ENCODE results near the gene SRPK2.
"Not testable (repeated sequence)": the region's sequence is repeated elsewhere in the genome, so short reads cannot be mapped to it uniquely, and the experiment has no call there.

SRPK2 gene

DNA sequence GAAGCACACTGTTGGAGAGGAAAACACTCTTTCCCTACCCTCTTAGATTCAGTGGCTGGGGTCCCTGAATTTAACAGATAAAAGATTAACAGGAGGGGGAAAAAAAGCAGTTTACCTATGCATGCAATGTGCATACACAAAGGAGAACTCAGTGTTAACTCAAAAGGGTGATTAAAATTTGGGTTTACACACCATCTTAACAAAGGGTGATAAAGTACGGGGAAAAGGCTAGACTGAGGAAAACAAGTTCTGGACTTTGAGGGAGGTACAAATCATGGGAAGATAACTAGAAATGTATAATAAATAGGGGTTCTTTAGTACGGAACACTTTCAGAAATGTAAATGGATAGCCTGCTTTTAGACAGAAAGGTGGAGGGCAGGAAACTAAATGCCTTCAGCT is 83.1 kb downstream of the SRPK2 start:
- TF ChIP-seq, protein P1, sequence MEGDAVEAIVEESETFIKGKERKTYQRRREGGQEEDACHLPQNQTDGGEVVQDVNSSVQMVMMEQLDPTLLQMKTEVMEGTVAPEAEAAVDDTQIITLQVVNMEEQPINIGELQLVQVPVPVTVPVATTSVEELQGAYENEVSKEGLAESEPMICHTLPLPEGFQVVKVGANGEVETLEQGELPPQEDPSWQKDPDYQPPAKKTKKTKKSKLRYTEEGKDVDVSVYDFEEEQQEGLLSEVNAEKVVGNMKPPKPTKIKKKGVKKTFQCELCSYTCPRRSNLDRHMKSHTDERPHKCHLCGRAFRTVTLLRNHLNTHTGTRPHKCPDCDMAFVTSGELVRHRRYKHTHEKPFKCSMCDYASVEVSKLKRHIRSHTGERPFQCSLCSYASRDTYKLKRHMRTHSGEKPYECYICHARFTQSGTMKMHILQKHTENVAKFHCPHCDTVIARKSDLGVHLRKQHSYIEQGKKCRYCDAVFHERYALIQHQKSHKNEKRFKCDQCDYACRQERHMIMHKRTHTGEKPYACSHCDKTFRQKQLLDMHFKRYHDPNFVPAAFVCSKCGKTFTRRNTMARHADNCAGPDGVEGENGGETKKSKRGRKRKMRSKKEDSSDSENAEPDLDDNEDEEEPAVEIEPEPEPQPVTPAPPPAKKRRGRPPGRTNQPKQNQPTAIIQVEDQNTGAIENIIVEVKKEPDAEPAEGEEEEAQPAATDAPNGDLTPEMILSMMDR (IDR thresholded peaks at IDR 0.05; ENCODE audit: low read depth, low read length, missing control alignments): no peak
- DNase-seq (ENCODE audit: extremely low read depth, low read depth): no peak
- no peak overlapping the region for H3K4me3 ChIP-seq (replicated peaks; ENCODE audit: low read depth, low read length)

DNA sequence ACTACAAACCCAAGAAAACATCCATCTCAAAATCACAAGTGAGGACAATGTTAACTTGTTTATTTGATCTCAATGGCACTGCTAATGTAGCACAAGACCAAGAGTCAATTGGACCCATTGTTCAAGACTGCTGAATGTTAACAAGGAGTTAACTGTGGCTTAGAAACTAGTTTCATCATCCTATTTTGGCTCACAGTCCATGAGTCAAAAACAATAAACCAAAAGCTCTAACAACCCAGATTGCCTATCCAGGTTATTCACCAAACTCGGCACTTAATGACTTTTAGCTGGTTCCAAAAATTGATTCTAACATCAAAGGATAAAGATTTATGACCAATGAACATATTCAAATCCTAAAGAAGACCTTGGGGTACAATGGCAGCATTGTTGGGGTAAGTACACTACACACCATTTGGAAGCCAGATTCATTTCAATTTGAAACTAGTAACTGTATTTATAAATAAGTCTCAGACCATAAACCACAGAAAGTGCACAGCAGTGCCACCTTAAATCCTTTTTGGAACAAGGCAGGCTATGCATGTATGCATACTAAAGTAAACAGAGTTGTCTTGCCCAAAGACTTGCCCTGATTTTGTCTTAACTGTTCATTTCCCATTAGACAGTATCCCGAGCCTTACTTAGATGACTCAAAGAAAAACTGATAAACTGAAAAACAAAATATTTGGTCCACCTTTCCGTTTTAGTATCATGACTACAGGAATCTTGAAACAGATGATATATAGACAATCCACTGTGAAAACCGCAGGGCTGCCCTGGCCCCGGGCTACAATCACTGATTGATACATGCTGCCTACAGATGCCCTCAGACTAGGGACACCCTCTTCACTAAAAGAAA is 84.5 kb downstream of the SRPK2 start:
- TF ChIP-seq, protein P1 (IDR thresholded peaks at IDR 0.05; ENCODE audit: low read depth, low read length, missing control alignments): no peak

DNA sequence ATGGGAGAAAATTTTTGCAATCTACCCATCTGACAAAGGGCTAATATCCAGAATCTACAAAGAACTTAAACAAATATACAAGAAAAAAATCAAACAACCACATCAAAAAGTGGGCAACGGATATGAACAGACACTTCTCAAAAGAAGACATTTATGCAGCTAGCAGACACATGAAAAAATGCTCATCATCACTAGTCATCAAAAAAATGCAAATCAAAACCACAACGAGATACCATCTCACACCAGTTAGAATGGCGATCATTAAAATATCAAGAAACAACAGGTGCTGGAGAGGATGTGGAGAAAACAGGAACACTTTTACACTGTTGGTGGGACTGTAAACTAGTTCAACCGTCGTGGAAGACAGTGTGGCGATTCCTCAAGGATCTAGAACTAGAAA is 88.1 kb downstream of the SRPK2 start:
- not testable (repeated sequence) for DNase-seq (ENCODE audit: extremely low read depth, low read depth); H3K4me3 ChIP-seq (replicated peaks; ENCODE audit: low read depth, low read length)

More for the DNA sequence above, 84.5 kb downstream of the SRPK2 start:
- no peak overlapping the region for H3K4me3 ChIP-seq (replicated peaks; ENCODE audit: low read depth, low read length)
- DNase-seq (ENCODE audit: extremely low read depth, low read depth): peak; percentile 15

DNA sequence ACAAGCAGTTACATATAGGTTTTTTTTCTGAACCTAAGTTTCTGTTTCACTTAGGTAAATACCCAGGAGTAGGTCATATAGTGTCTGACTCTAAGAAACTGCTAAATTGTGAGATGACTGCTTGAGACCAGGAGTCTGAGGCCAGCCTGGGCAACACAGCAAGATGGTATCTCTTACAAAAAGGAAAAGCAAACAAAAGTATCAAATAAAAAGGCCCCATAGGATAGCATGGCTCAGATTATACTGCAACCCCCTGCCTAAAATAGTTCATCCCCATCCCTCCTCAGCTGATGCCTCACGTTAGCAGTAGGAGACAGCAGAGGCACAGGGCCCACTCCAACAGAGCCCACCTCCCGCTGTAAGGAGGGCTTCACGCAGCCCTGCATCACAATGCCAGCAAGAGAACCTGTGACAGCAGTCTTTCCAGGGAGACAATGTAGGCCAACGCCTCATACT is 90.3 kb downstream of the SRPK2 start:
- H3K4me3 ChIP-seq (replicated peaks; ENCODE audit: low read depth, low read length): no peak overlapping the region
- no peak for DNase-seq (ENCODE audit: extremely low read depth, low read depth)
- TF ChIP-seq, protein P1 (IDR thresholded peaks at IDR 0.05; ENCODE audit: low read depth, low read length, missing control alignments): no peak

DNA sequence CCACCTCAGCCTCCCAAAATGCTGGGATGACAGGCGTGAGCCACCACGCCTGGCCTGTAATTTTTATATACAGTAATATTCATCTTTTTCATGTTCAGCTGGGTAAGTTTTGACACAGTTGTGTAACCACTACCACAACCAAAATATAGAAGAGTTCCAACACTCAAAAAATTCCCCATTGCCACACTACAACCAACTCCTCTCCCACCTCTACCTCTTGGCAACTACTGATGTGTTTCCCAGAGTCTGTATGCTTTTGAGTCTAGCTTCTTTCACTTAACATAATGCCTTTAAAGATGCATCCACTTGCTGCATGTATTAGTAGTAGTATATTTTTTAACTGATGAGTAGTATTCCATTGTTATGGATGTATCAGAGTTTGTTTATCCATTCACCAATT is 90.7 kb downstream of the SRPK2 start:
- TF ChIP-seq, protein P1 (IDR thresholded peaks at IDR 0.05; ENCODE audit: low read depth, low read length, missing control alignments): no peak
- H3K4me3 ChIP-seq (replicated peaks; ENCODE audit: low read depth, low read length): no peak overlapping the region
- no peak for DNase-seq (ENCODE audit: extremely low read depth, low read depth)

DNA sequence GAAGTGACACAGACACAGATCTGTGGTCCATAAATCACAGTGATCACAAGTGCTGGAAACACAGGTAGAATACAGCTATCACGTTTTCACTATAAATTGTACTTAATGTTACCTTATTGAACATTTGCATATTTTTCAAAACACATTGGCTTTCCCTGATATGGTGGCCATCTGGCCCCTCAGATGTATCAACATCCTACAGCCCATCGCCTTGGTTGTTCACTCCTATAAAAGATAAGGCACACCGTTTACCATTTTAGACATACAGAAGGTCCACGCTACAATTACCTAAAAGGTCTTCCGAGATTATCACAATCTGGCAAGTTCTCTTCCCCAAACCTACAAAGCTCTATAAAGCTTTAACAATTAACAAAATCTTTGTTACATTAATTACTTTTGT is 91.4 kb downstream of the SRPK2 start:
- DNase-seq (ENCODE audit: extremely low read depth, low read depth): no peak

DNA sequence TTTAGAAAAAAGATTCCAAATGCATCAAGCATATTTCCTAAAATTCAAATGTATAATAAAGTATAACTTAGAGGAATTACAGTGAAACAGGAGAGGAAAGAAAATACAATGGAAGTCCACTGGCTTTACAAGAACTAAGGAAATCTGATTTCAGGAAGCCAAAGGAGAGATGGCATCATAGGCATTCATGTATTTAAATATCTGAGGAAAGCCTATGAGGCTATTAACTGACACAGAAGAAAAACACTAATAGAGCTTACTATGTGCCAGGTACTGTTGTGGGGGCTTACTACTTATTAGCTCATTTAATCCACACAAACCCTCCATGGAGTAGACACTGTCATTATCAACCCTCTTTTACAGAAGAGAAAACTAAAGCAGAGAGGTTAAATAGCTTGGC is 92.2 kb downstream of the SRPK2 start:
- no peak for DNase-seq (ENCODE audit: extremely low read depth, low read depth)
- no peak overlapping the region for H3K4me3 ChIP-seq (replicated peaks; ENCODE audit: low read depth, low read length)
- TF ChIP-seq, protein P1 (IDR thresholded peaks at IDR 0.05; ENCODE audit: low read depth, low read length, missing control alignments): no peak

More for the DNA sequence above, 91.4 kb downstream of the SRPK2 start:
- TF ChIP-seq, protein P1 (IDR thresholded peaks at IDR 0.05; ENCODE audit: low read depth, low read length, missing control alignments): no peak
- H3K4me3 ChIP-seq (replicated peaks; ENCODE audit: low read depth, low read length): no peak overlapping the region

All from HFF-Myc (cell line).